ENCODE data around the gene PRKAB1. TPM values are rescaled to one million over a fixed set of nuclear protein-coding genes. Genes with fewer than 3 reads are reported as not detected.

PRKAB1 gene
- total RNA-seq, 1 experiment from 2014 or later: 30.0 TPM

GRCh38 chr12:119728444-119728745, 60.5 kb downstream of the PRKAB1 start:
- no peak overlapping the region for H3K4me2 ChIP-seq
- H3K9me3 ChIP-seq (ENCODE audit: insufficient read depth, low read depth): no peaks in the 10 kb centered on the region
- no peaks in the 10 kb centered on the region for H4K20me1 ChIP-seq (ENCODE audit: insufficient read depth)
- BruUV-seq (replicated peaks): no TSS peak
- H3K79me2 ChIP-seq (ENCODE audit: low read depth): no peaks in the 10 kb centered on the region
- ChIA-PET POLR2A (ENCODE audit: unreplicated experiment) (interaction anchor here (0.6 kb wide), 2 partner anchors 10 to 18 kb away, joined by 3 to 7 read pairs; no protein-coding TSS in a partner anchor), CTCF (interaction anchor here (0.6 kb wide), 1 partner anchor 337 kb away, joined by 3 read pairs; no protein-coding TSS in a partner anchor)
- TF ChIP-seq EZH2 (IDR thresholded peaks at IDR 0.05; ENCODE audit: low read depth): no peak
- TF ChIP-seq CTCF (conservative IDR thresholded peaks at IDR 0.05): no peak
- H3F3A ChIP-seq (ENCODE audit: insufficient read depth, low read depth): no peaks in the 10 kb centered on the region
- no peak overlapping the region for H3K27ac ChIP-seq
- intact Hi-C loops (cut with micrococcal nuclease; ENCODE audit: unreplicated experiment): no loop called here
- no peaks in the 10 kb centered on the region for H3K9me2 ChIP-seq (ENCODE audit: insufficient read depth)
- H3K4me3 ChIP-seq: no peak overlapping the region
- no peak overlapping the region for H2AFZ ChIP-seq
- no peak for DNase-seq
- H3K36me3 ChIP-seq (ENCODE audit: low read depth): no peaks in the 10 kb centered on the region
- H3K4me1 ChIP-seq (replicated peaks; ENCODE audit: insufficient read depth): no peaks in the 10 kb centered on the region
- H3K27me3 ChIP-seq (ENCODE audit: insufficient read depth, low read depth): no peaks in the 10 kb centered on the region

- Histone ChIP-seq H3K27me3 (ENCODE audit: insufficient read depth, low read depth) (no peaks in the 10 kb centered on the region), H2AFZ (no peak overlapping the region), H3K9me3 (ENCODE audit: insufficient read depth, low read depth) (no peaks in the 10 kb centered on the region), H3K4me1 (replicated peaks; ENCODE audit: insufficient read depth) (no peaks in the 10 kb centered on the region), H3F3A (ENCODE audit: insufficient read depth, low read depth) (no peaks in the 10 kb centered on the region), H4K20me1 (ENCODE audit: insufficient read depth) (no peaks in the 10 kb centered on the region), H3K27ac (no peak overlapping the region), H3K9me2 (ENCODE audit: insufficient read depth) (no peaks in the 10 kb centered on the region), H3K4me2 (no peak overlapping the region), H3K36me3 (ENCODE audit: low read depth) (no peaks in the 10 kb centered on the region), H3K4me3 (no peak overlapping the region), H3K79me2 (ENCODE audit: low read depth) (no peaks in the 10 kb centered on the region)
- CTCF ChIA-PET: no interaction called here
- intact Hi-C loops (cut with micrococcal nuclease; ENCODE audit: unreplicated experiment): no loop called here
- DNase-seq: no peak
- TF ChIP-seq CTCF (conservative IDR thresholded peaks at IDR 0.05): no peak
- no peak for TF ChIP-seq EZH2 (IDR thresholded peaks at IDR 0.05; ENCODE audit: low read depth)
- BruUV-seq (replicated peaks): no TSS peak
- POLR2A ChIA-PET (ENCODE audit: unreplicated experiment): no interaction called here
Observed at GRCh38 chr12:119729871-119730270, 61.9 kb downstream of the PRKAB1 start.

- H4K20me1 ChIP-seq (ENCODE audit: insufficient read depth): no peaks in the 10 kb centered on the region
- no peak for DNase-seq
- no peaks in the 10 kb centered on the region for H3K9me3 ChIP-seq (ENCODE audit: insufficient read depth, low read depth)
- no peak overlapping the region for H3K4me2 ChIP-seq
- no TSS peak for BruUV-seq (replicated peaks)
- no peak for TF ChIP-seq EZH2 (IDR thresholded peaks at IDR 0.05; ENCODE audit: low read depth)
- no peak for TF ChIP-seq CTCF (conservative IDR thresholded peaks at IDR 0.05)
- POLR2A ChIA-PET (ENCODE audit: unreplicated experiment): no interaction called here
- CTCF ChIA-PET: no interaction called here
- intact Hi-C loops (cut with micrococcal nuclease; ENCODE audit: unreplicated experiment): no loop called here
- no peak overlapping the region for H3K4me3 ChIP-seq
- H3K9me2 ChIP-seq (ENCODE audit: insufficient read depth): no peaks in the 10 kb centered on the region
- H3F3A ChIP-seq (ENCODE audit: insufficient read depth, low read depth): no peaks in the 10 kb centered on the region
- no peak overlapping the region for H2AFZ ChIP-seq
- H3K36me3 ChIP-seq (ENCODE audit: low read depth): no peaks in the 10 kb centered on the region
- no peak overlapping the region for H3K27ac ChIP-seq
- H3K4me1 ChIP-seq (replicated peaks; ENCODE audit: insufficient read depth): no peaks in the 10 kb centered on the region
- no peaks in the 10 kb centered on the region for H3K79me2 ChIP-seq (ENCODE audit: low read depth)
- no peaks in the 10 kb centered on the region for H3K27me3 ChIP-seq (ENCODE audit: insufficient read depth, low read depth)
Observed at GRCh38 chr12:119730381-119730780, 62.4 kb downstream of the PRKAB1 start.

Small RNA genes lying within 50 kb of the gene (microRNA-seq; reads per million reads assigned to microRNA genes)
- not detected for gene MIR1178 (ENCODE audit: borderline number of aligned reads, borderline replicate concordance)

Other genes with a start within 250 kb of the PRKAB1 start
- gene TMEM233, start 74.4 kb upstream of the PRKAB1 start, total RNA-seq (2021): not detected in 2 replicates
- 73.9 and 81.8 TPM in 2 replicates for gene CIT, start 209.2 kb downstream of the PRKAB1 start, total RNA-seq (2021)